T47D (cell line): ENCODE data around the gene RHBDL3.

Experiments
- DNase-seq, 2 experiments: peaks; one replicate each; pipeline versions ENCODE4 v3.0.0 to v3.0.0-alpha.2; 2011 to 2012; ENCODE audit warnings: low read depth in 1 of 2, low spot score in 1 of 2
- JUND ChIP-seq: IDR thresholded peaks from 2 replicates; pipeline ENCODE4 v1.6.1; 2012; ENCODE audit warnings: low read depth
- in situ Hi-C: cut with HindIII; loops from 2 replicates; pipeline ENCODE4 v1.10.0; 2016; ENCODE audit warnings: low sequenced_read_pairs, low pct_unique_long_range_greater_than_20kb

RHBDL3 gene

GRCh38 chr17:32330147-32330546 is 64.5 kb downstream of the RHBDL3 start:
- in situ Hi-C loops = no loop called here
- no peak for TF ChIP-seq JUND
- DNase-seq = no peak

GRCh38 chr17:32331243-32332040 is 65.8 kb downstream of the RHBDL3 start:
- in situ Hi-C loops = no loop called here
- TF ChIP-seq JUND = no peak
- no peak for DNase-seq

GRCh38 chr17:32333187-32333586 is 67.6 kb downstream of the RHBDL3 start:
- no peak for DNase-seq
- in situ Hi-C loops = no loop called here
- TF ChIP-seq JUND = no peak

- in situ Hi-C loops = no loop called here
- no peak for TF ChIP-seq JUND
- no peak for DNase-seq
These were observed 69.4 kb downstream of the RHBDL3 start for GRCh38 chr17:32335046-32335445.

- DNase-seq = no peak
- no peak for TF ChIP-seq JUND
- in situ Hi-C loops = no loop called here
These were observed 70.1 kb downstream of the RHBDL3 start for GRCh38 chr17:32335687-32336086.

- in situ Hi-C loops = no loop called here
- TF ChIP-seq JUND = no peak
- peak in 1 of 2 experiments; percentile 70 for DNase-seq
These were observed 75.7 kb downstream of the RHBDL3 start for GRCh38 chr17:32341141-32341856.

- in situ Hi-C loops = no loop called here
- no peak for TF ChIP-seq JUND
- peak; percentile 56 to 89 for DNase-seq
These were observed 76.4 kb downstream of the RHBDL3 start, which contains the start of gene C17orf75 for GRCh38 chr17:32341857-32342602. Gene C17orf75, minus strand, starts transcription at chr17:32342173. Its CDS starts 34 bp downstream, at chr17:32342139.

GRCh38 chr17:32342603-32343325 is 77.1 kb downstream of the RHBDL3 start:
- DNase-seq = no peak
- in situ Hi-C loops = no loop called here
- no peak for TF ChIP-seq JUND

GRCh38 chr17:32345951-32346600 is 80.4 kb downstream of the RHBDL3 start:
- TF ChIP-seq JUND = no peak
- in situ Hi-C loops = no loop called here
- DNase-seq = no peak

GRCh38 chr17:32348483-32348800 is 82.8 kb downstream of the RHBDL3 start:
- no peak for TF ChIP-seq JUND
- no peak for DNase-seq
- in situ Hi-C loops = no loop called here

GRCh38 chr17:32349503-32349853 is 83.8 kb downstream of the RHBDL3 start:
- in situ Hi-C loops = no loop called here
- no peak for DNase-seq
- no peak for TF ChIP-seq JUND

GRCh38 chr17:32349854-32350665 is 84.4 kb downstream of the RHBDL3 start, which contains the start of gene ZNF207:
Gene ZNF207, plus strand, starts transcription at chr17:32350157. Its CDS starts 129 bp downstream, at chr17:32350286.
- in situ Hi-C loops = no loop called here
- no peak for TF ChIP-seq JUND
- DNase-seq = peak; percentile 66 to 98
